GM19043 (cell line): ENCODE data around the gene SERGEF.

ENCODE experiments used
- ATAC-seq: cut with Tn5 transposase; IDR thresholded peaks from one replicate; pipeline ENCODE4 v1.9.1; 2021; ENCODE audit warnings: low read depth; ENCODE audit not compliant: unreplicated experiment

The SERGEF gene

GRCh38 chr11:17740649-17741235 is 272.1 kb downstream of the SERGEF start:
- ATAC-seq = no peak

GRCh38 chr11:17739945-17740338 is 272.9 kb downstream of the SERGEF start:
- ATAC-seq = no peak

- no peak for ATAC-seq
Measured at GRCh38 chr11:17738151-17738973, 274.5 kb downstream of the SERGEF start.
